GM10266 (cell line): ENCODE data around the gene SMURF2.

Experiments used
- DNase-seq: peaks from one replicate; pipeline ENCODE4 v3.0.0; 2012; ENCODE audit errors: extremely low spot score
- CTCF ChIP-seq: IDR thresholded peaks from 2 replicates; pipeline ENCODE4 v1.5.1; 2012; ENCODE audit warnings: mild to moderate bottlenecking, low read depth; ENCODE audit not compliant: control insufficient read depth, insufficient read depth; ENCODE audit errors: missing control alignments

The SMURF2 gene

GRCh38 chr17:64540118-64540776 is 121.9 kb downstream of the SMURF2 start:
- DNase-seq: no peak
- TF ChIP-seq CTCF: no peak

GRCh38 chr17:64538508-64539130 is 123.5 kb downstream of the SMURF2 start:
- no peak for TF ChIP-seq CTCF
- DNase-seq: no peak

- no peak for DNase-seq
- TF ChIP-seq CTCF: no peak
Observed at GRCh38 chr17:64537488-64537887, 124.6 kb downstream of the SMURF2 start.

- no peak for TF ChIP-seq CTCF
- DNase-seq: no peak
Observed at GRCh38 chr17:64536913-64537312, 125.2 kb downstream of the SMURF2 start.

- no peak for TF ChIP-seq CTCF
- no peak for DNase-seq
Observed at GRCh38 chr17:64535357-64535756, 126.8 kb downstream of the SMURF2 start.

GRCh38 chr17:64534187-64534586 is 127.9 kb downstream of the SMURF2 start:
- no peak for DNase-seq
- no peak for TF ChIP-seq CTCF

GRCh38 chr17:64533784-64534183 is 128.3 kb downstream of the SMURF2 start:
- no peak for TF ChIP-seq CTCF
- no peak for DNase-seq
